Effector CD8-positive, alpha-beta T cell (primary cell): Measurements from ENCODE around the gene CDC42BPG.
A peak's percentile ranks its signal among the peaks of the same experiment; 100 is the strongest.

ENCODE experiments used
- DNase-seq: peaks from one replicate; lab custom pipeline; 2025; lab: John Stamatoyannopoulos, UW

Gene CDC42BPG

GRCh38 chr11:64789331-64790204 is 54.9 kb downstream of the CDC42BPG start:
- DNase-seq: no peak

- DNase-seq: no peak
These were observed 55.9 kb downstream of the CDC42BPG start for GRCh38 chr11:64788321-64789215.

- peak; percentile 35 for DNase-seq
These were observed 56.7 kb downstream of the CDC42BPG start for GRCh38 chr11:64787526-64788320.

GRCh38 chr11:64786308-64786707 is 58.1 kb downstream of the CDC42BPG start:
- no peak for DNase-seq

- DNase-seq: no peak
These were observed 59.5 kb downstream of the CDC42BPG start for GRCh38 chr11:64784813-64785581.

- DNase-seq: peak; percentile 99
These were observed 65.8 kb downstream of the CDC42BPG start, which contains the start of gene SF1 for GRCh38 chr11:64778473-64779298. SF1 (minus strand) TSS chr11:64778542; CDS start chr11:64778392, 150 bp downstream.

- DNase-seq: no peak
These were observed 66.3 kb downstream of the CDC42BPG start for GRCh38 chr11:64778223-64778472.

DNA sequence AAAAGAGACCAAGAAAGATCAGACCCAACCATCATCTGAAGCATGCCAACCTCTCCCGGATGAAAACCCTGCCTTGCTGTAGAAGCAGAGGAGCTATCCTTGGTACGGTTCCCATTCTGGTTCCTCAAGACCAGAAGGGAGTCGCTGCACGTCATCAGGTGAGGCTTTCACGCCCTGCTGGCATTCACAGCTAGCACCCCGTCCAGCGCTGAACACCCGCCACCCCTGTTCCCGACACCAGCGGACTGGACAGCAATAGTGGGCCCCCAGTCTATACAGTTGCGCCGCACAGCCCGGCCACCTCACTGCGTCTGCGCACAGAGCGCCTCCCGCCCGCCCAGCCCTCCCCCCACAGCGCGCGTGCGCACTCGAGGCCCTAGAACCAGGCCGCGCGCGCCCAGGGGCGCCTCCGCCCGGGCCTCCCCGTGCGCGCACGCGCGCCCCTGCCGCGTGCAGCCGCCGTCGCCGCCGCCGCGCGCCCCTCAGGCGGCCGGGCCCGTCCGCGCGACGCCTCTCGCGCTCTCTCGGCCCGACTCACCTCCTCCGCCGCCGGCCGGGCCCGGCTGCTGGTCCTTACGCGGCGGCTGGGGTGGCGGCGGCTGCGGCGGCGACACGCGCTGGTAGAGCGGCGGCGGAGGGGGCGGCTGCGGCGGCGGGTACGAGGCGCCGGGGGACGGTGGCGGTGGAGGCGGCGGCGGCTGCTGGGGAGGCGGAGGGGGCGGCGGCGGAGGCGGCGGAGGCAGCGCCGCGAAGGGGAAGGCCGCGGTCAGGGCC is 66.8 kb downstream of the CDC42BPG start:
- peak; percentile 77 for DNase-seq

DNA sequence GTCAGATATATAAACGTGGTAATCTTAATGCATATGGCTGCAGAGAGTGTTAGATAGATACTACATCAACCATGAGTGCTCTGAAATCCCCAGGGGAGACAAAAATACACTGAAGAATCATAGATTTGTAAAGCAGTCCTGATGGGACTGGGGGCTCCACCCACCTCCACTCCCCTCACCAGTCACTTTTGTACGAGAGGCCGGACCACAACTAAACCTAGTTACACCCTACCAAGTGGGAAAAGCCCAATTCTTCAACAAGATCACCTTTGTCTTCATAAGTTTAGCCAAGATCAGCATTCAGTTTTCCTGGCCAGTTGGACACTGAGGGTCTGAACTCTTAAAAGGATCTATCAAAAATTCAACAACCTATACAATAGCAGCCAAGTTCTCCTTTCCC is 67.6 kb downstream of the CDC42BPG start:
- no peak for DNase-seq

DNA sequence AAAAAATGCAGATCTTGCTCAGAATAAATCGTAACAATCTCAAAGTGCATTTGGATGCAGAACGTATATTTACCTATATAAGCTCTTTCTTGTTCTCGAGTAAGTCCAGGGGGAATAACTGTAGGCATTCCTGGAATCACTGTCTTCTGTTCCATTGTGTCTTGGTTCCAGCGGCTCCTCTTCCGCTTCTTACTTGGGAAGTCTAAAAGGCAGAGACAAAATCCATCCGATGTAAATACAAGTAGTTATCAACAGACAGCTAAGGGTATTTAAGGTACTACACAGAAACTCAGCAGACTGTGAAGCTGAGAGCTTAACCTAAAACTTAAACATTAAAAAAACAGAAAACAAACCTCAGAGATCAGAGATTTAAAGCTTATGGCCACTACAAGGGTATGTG is 68.0 kb downstream of the CDC42BPG start:
- no peak for DNase-seq

GRCh38 chr11:64774144-64774543 is 70.3 kb downstream of the CDC42BPG start:
- DNase-seq: no peak
